K562 (cell line): ENCODE results near the gene ANO2. TPM values are rescaled to one million over a fixed set of nuclear protein-coding genes. Genes with fewer than 3 reads are reported as not detected.
"Not testable (repeated sequence)": the region's sequence is repeated elsewhere in the genome, so short reads cannot be mapped to it uniquely, and the experiment has no call there.

Source experiments
- ATAC-seq: fragments of 200-7000 bp; cut with Tn5 transposase; 3 replicates; pipeline ENCODE4 v1.9.1; 2020; ENCODE audit warnings: moderate library complexity
- BruUV-seq: library from RNA; stranded (reverse); fragments of 400-500 nt; replicated peaks from 2 replicates; lab custom pipeline; 2021; lab: Mats Ljungman, UMichigan
- CTCF ChIA-PET: fragments of 300-600 bp; formaldehyde crosslinking; extraction: SDS; loops from one replicate; lab custom pipeline; 2021; ENCODE audit warnings: low intra/inter-chr PET ratio; lab: Yijun Ruan, JAX
- POLR2A ChIA-PET: fragments of 300-600, 350-650 bp; sonication (Branson Sonifier 250); formaldehyde crosslinking; extraction: SDS; loops from one replicate; lab custom pipeline; 2021; ENCODE audit warnings: antibody characterized with exemption, inconsistent platforms; lab: Yijun Ruan, JAX
- DNase-seq, 4 experiments: peaks; one replicate each; pipeline versions ENCODE4 v3.0.0 to v3.0.0-alpha.2; 2011 to 2018; ENCODE audit warnings: low spot score in 3 of 4, mixed read lengths in 3 of 4; ENCODE audit errors: extremely low read depth in 1 of 4
- FAIRE-seq: peaks from 2 replicates; lab custom pipeline; 2011; peaks lifted over from hg19 to GRCh38; lab: Jason Lieb, UNC
- H2AFZ ChIP-seq: 2 replicates; pipeline ENCODE4 v1.6.0; 2011; ENCODE audit warnings: low read depth, low read length, control low read depth, inconsistent platforms
- H3K27ac ChIP-seq: fragments of 200-600 bp; 3 replicates; pipeline ENCODE4 v1.8.0; 2011; ENCODE audit warnings: low read depth, mild to moderate bottlenecking, control low read depth, inconsistent platforms, low read length, moderate library complexity, mixed read lengths; ENCODE audit errors: extremely low read depth
- H3K27me3 ChIP-seq, 2 experiments: fragments of 300-600 bp in 1 of 2; 2 replicates in 1 of 2; 3 replicates in 1 of 2; pipeline versions ENCODE4 v1.6.0 to v1.8.0; 2011; ENCODE audit warnings: inconsistent platforms in 2 of 2, low read length in 2 of 2, mild to moderate bottlenecking in 1 of 2, mixed read lengths in 1 of 2, moderate library complexity in 1 of 2; ENCODE audit not compliant: control insufficient read depth in 2 of 2, insufficient read depth in 2 of 2
- H3K36me3 ChIP-seq: fragments of 300-600 bp; 3 replicates; pipeline ENCODE4 v1.8.0; 2011; ENCODE audit warnings: mild to moderate bottlenecking, low read length, inconsistent platforms; ENCODE audit not compliant: control insufficient read depth, insufficient read depth
- H3K4me1 ChIP-seq, 2 experiments: fragments of 200-600 bp in 1 of 2; replicated peaks in 1 of 2; 2 replicates in 1 of 2; 3 replicates in 1 of 2; pipeline versions ENCODE4 v1.5.1 to v1.8.0; 2011; ENCODE audit warnings: inconsistent platforms in 2 of 2, low read length in 2 of 2, mild to moderate bottlenecking in 1 of 2, mixed read lengths in 1 of 2, moderate library complexity in 1 of 2; ENCODE audit not compliant: control insufficient read depth in 2 of 2, insufficient read depth in 2 of 2
- H3K4me2 ChIP-seq: 2 replicates; pipeline ENCODE4 v1.6.1; 2011; ENCODE audit warnings: low read length, control low read depth, inconsistent platforms, mixed read lengths; ENCODE audit not compliant: insufficient read depth
- H3K4me3 ChIP-seq: fragments of 200-600 bp; sonication (generic), shearing (Covaris generic); 2 replicates; pipeline ENCODE4 v1.5.1; 2016; ENCODE audit warnings: control low read depth, inconsistent platforms
- H3K79me2 ChIP-seq: fragments of 200-600 bp; 3 replicates; pipeline ENCODE4 v1.8.0; 2011; ENCODE audit warnings: low read length, inconsistent platforms; ENCODE audit not compliant: control insufficient read depth, insufficient read depth
- H3K9ac ChIP-seq, 2 experiments: 2 replicates each; pipeline versions ENCODE4 v1.6.0 to v1.6.1; 2011; ENCODE audit warnings: low read depth in 2 of 2, low read length in 2 of 2, control low read depth in 1 of 2, inconsistent platforms in 1 of 2, mild to moderate bottlenecking in 1 of 2, mixed read lengths in 1 of 2; ENCODE audit not compliant: insufficient read depth in 1 of 2
- H3K9me1 ChIP-seq: one replicate; pipeline ENCODE4 v1.6.0; 2011; ENCODE audit warnings: inconsistent platforms, mild to moderate bottlenecking, low read length, moderate library complexity; ENCODE audit not compliant: control insufficient read depth, insufficient read depth
- H3K9me3 ChIP-seq: replicated peaks from 2 replicates; pipeline ENCODE4 v1.5.1; 2011; ENCODE audit warnings: low read depth, low read length, inconsistent platforms; ENCODE audit not compliant: control insufficient read depth, insufficient read depth
- H4K20me1 ChIP-seq: replicated peaks from 2 replicates; pipeline ENCODE4 v1.6.1; 2011; ENCODE audit warnings: low read length, inconsistent platforms, mixed read lengths; ENCODE audit not compliant: control insufficient read depth, insufficient read depth
- KAT8 ChIP-seq: fragments of 450-650 bp; IDR thresholded peaks from 2 replicates; pipeline ENCODE4 v1.6.1; 2016; ENCODE audit warnings: low read depth, mild to moderate bottlenecking
- SP2 ChIP-seq: IDR thresholded peaks from 2 replicates; pipeline ENCODE4 v1.6.1; 2011; ENCODE audit warnings: mild to moderate bottlenecking, low read depth, low read length, moderate library complexity; ENCODE audit not compliant: poor library complexity, severe bottlenecking; ENCODE audit errors: extremely low read depth
- ZNF232 ChIP-seq: sonication (generic); formaldehyde crosslinking; IDR thresholded peaks from 2 replicates; pipeline ENCODE4 v1.8.0; 2022; ENCODE audit warnings: mild to moderate bottlenecking, missing genetic modification reagents
- WGBS: fragments of 100-300 bp; shearing (Covaris generic); methylation state at CpG from one replicate; pipeline ENCODE4 v1.1.6; 2016; ENCODE audit warnings: low coverage, mixed read lengths; ENCODE audit not compliant: insufficient coverage; ENCODE audit errors: missing lambda C conversion rate; 5-methylcytosine and 5-hydroxymethylcytosine counted together
- in situ Hi-C: fragments of 300-500 bp; cut with MboI; formaldehyde crosslinking; loops from 4 replicates; pipeline ENCODE4 v1.15.0; 2018; ENCODE audit warnings: inconsistent platforms, mixed read lengths
- intact Hi-C: fragments of 100-400 bp; cut with micrococcal nuclease; formaldehyde crosslinking; loops from 2 replicates; pipeline ENCODE4 v1.14.2; 2022
- polyA plus RNA-seq, 8 experiments: library from polyadenylated mRNA; depleted of rRNA in 4 of 8; stranded (reverse) in 5 of 8; unstranded in 3 of 8; fragments of >200 nt; fragmentation: Nextera tagmentation in 2 of 8; fragmentation: Illumina TruSeq in 1 of 8; extraction: Ambion mirVana in 2 of 8; extraction: Trizol in 1 of 8; gene quantifications; 2 replicates each; pipeline versions ENCODE4 v1.2.1 to v1.2.3, GENCODE V29; 2011 to 2014; ENCODE audit warnings: inconsistent platforms in 1 of 8, missing spikeins in 1 of 8
- total RNA-seq, 7 experiments: library from RNA; depleted of rRNA in 6 of 7; stranded (reverse); fragments of >200 nt in 6 of 7; fragmentation: Illumina TruSeq in 2 of 7; extraction: Trizol in 2 of 7; gene quantifications; 2 replicates each; pipeline versions ENCODE4 v1.2.1 to v1.2.3, GENCODE V29; 2011 to 2021; ENCODE audit warnings: low replicate concordance in 1 of 7

Gene ANO2
- total and polyA plus RNA-seq, 9 of the 15 experiments (the other 6 are each of a cell fraction or from before 2014, with no cell fraction given) = 0.64 TPM; not detected in 8

GRCh38 chr12:5818877-5819276 lies 126.2 kb downstream of the ANO2 start:
- BruUV-seq = not testable (repeated sequence)
- WGBS = 0% methylated on average over 1 of the region's 1 CpG

DNA sequence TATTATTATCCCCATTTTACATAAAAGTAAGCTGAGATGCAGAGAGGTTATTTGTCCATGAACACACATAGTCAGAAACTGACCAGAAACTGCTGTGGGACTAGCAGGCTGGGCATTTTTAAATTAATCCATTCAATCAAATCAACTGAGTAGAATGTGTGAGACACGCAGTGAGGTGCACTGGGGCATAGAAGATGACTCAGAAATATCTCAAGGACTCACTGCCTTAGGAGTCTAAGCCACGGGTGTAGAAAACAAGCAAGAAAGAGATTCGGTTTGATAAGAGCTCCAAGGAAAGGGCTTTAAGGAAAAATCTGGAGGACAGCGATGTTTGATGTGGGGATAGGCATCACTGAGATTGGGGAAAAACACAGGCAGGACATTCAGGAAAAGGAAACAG lies 127.8 kb downstream of the ANO2 start:
- H3K9ac ChIP-seq = no peak overlapping the region
- no peaks in the 10 kb centered on the region for H4K20me1 ChIP-seq
- BruUV-seq = no TSS peak
- POLR2A ChIA-PET = no interaction called here
- no peak overlapping the region for H3K4me3 ChIP-seq
- H3K4me2 ChIP-seq = no peak overlapping the region
- no peaks in the 10 kb centered on the region for H3K4me1 ChIP-seq
- H3K27me3 ChIP-seq = no peaks in the 10 kb centered on the region
- FAIRE-seq = no peak
- H3K9me1 ChIP-seq = no peaks in the 10 kb centered on the region
- DNase-seq = no peak
- intact Hi-C loops (no loop called here), in situ Hi-C loops (no loop called here)
- CTCF ChIA-PET = no interaction called here
- H3K79me2 ChIP-seq = no peaks in the 10 kb centered on the region
- ATAC-seq = no peak
- TF ChIP-seq KAT8 = no peak
- no peak for TF ChIP-seq SP2
- TF ChIP-seq ZNF232 = no peak
- TF ChIP-seq, all 486 proteins: peak for 0
- WGBS = 0% methylated on average over 3 of the region's 4 CpGs
- H3K27ac ChIP-seq = no peak overlapping the region
- H3K9me3 ChIP-seq = no peaks in the 10 kb centered on the region
- H3K36me3 ChIP-seq = no peaks in the 10 kb centered on the region
- H2AFZ ChIP-seq = no peak overlapping the region

More at GRCh38 chr12:5818877-5819276, 126.2 kb downstream of the ANO2 start:
- H3K9ac ChIP-seq, intact Hi-C loops, H3K4me1 ChIP-seq, FAIRE-seq, H3K9me1 ChIP-seq, POLR2A ChIA-PET, in situ Hi-C loops, ATAC-seq, H2AFZ ChIP-seq, H3K4me2 ChIP-seq, H3K79me2 ChIP-seq, DNase-seq, H4K20me1 ChIP-seq, H3K27ac ChIP-seq, CTCF ChIA-PET, H3K27me3 ChIP-seq, H3K4me3 ChIP-seq, H3K36me3 ChIP-seq, H3K9me3 ChIP-seq: not testable (repeated sequence)
